Keratinocyte (primary cell): ENCODE data around the gene TTLL8. TPM values are rescaled to one million over a fixed set of nuclear protein-coding genes. Genes with fewer than 3 reads are reported as not detected.

Experiments used
- DNase-seq: peaks from one replicate; pipeline ENCODE4 v3.0.0-alpha.2; 2011; ENCODE audit warnings: low read depth, missing footprints, low spot score
- FAIRE-seq: peaks from 2 replicates; lab custom pipeline; 2011; peaks lifted over from hg19 to GRCh38; lab: Jason Lieb, UNC
- H2AFZ ChIP-seq: 2 replicates; pipeline ENCODE4 v1.6.0; 2012; ENCODE audit warnings: low read length, control low read depth, inconsistent platforms; ENCODE audit not compliant: control insufficient read depth
- H3K27ac ChIP-seq: 2 replicates; pipeline ENCODE4 v1.5.1; 2011; ENCODE audit warnings: low read length; ENCODE audit not compliant: control insufficient read depth, insufficient read depth
- H3K27me3 ChIP-seq: 3 replicates; pipeline ENCODE4 v1.6.0; 2011; ENCODE audit warnings: low read length; ENCODE audit not compliant: control insufficient read depth, insufficient read depth; ENCODE audit errors: extremely low read depth
- H3K36me3 ChIP-seq, 2 experiments: 2 replicates in 1 of 2; 3 replicates in 1 of 2; pipeline ENCODE4 v1.5.1; 2011; ENCODE audit warnings: low read length in 2 of 2, mild to moderate bottlenecking in 1 of 2; ENCODE audit not compliant: control insufficient read depth in 2 of 2, insufficient read depth in 2 of 2; ENCODE audit errors: extremely low read depth in 1 of 2
- H3K4me1 ChIP-seq: 3 replicates; pipeline ENCODE4 v1.5.1; 2011; ENCODE audit warnings: low read length; ENCODE audit not compliant: control insufficient read depth, insufficient read depth; ENCODE audit errors: extremely low read depth
- H3K4me2 ChIP-seq: 3 replicates; pipeline ENCODE4 v1.6.0; 2011; ENCODE audit warnings: low read depth, low read length; ENCODE audit not compliant: control insufficient read depth, insufficient read depth; ENCODE audit errors: extremely low read depth
- H3K4me3 ChIP-seq, 3 experiments: fragments of 200-600 bp in 1 of 3; sonication (generic) in 1 of 3; 2 replicates in 2 of 3; 3 replicates in 1 of 3; pipeline ENCODE4 v1.5.1; 2011 to 2016; ENCODE audit warnings: low read length in 3 of 3, mild to moderate bottlenecking in 3 of 3, control low read depth in 2 of 3, inconsistent platforms in 1 of 3, low read depth in 1 of 3, mixed read lengths in 1 of 3, mixed run types in 1 of 3, moderate library complexity in 1 of 3; ENCODE audit not compliant: control insufficient read depth in 2 of 3, insufficient read depth in 2 of 3; ENCODE audit errors: extremely low read depth in 1 of 3
- H3K79me2 ChIP-seq: 2 replicates; pipeline ENCODE4 v1.6.0; 2012; ENCODE audit warnings: low read length; ENCODE audit not compliant: control insufficient read depth, insufficient read depth
- H3K9ac ChIP-seq: 3 replicates; pipeline ENCODE4 v1.6.0; 2011; ENCODE audit warnings: low read length; ENCODE audit not compliant: control insufficient read depth, insufficient read depth; ENCODE audit errors: extremely low read depth
- H3K9me1 ChIP-seq: 3 replicates; pipeline ENCODE4 v1.6.0; 2011; ENCODE audit warnings: low read length; ENCODE audit not compliant: control insufficient read depth, insufficient read depth; ENCODE audit errors: extremely low read depth
- H3K9me3 ChIP-seq: 2 replicates; pipeline ENCODE4 v1.5.1; 2012; ENCODE audit warnings: low read depth, low read length; ENCODE audit not compliant: control insufficient read depth
- H4K20me1 ChIP-seq: 3 replicates; pipeline ENCODE4 v1.6.0; 2011; ENCODE audit warnings: low read length; ENCODE audit not compliant: control insufficient read depth, insufficient read depth; ENCODE audit errors: extremely low read depth
- EZH2 ChIP-seq: IDR thresholded peaks from one replicate; pipeline ENCODE4 v1.6.1; 2012; ENCODE audit warnings: inconsistent platforms, mild to moderate bottlenecking, low read length, moderate library complexity
- dilution Hi-C: fragments of 300-500 bp; cut with MboI; formaldehyde crosslinking; loops from one replicate; pipeline ENCODE4 v1.7.0; 2020; ENCODE audit warnings: low sequenced_read_pairs; ENCODE audit not compliant: extremely low pct_ligation_motif_present
- polyA plus RNA-seq, 5 experiments: library from polyadenylated mRNA; depleted of rRNA in 3 of 5; stranded (reverse) in 3 of 5; stranded (forward) in 1 of 5; unstranded in 1 of 5; fragments of >200 nt; gene quantifications; 1 replicate in 1 of 5; 2 replicates in 3 of 5; 3 replicates in 1 of 5; pipeline versions ENCODE4 v1.2.1 to v1.2.3, GENCODE V29; 2011 to 2012; ENCODE audit warnings: missing spikeins in 2 of 5, low read depth in 1 of 5, low replicate concordance in 1 of 5
- TF ChIP-seq, protein P1 (sequence below), 3 experiments: IDR thresholded peaks in 1 of 3; conservative IDR thresholded peaks in 1 of 3; optimal IDR thresholded peaks in 1 of 3; 2 replicates in 2 of 3; 3 replicates in 1 of 3; pipeline versions ENCODE3 to v1.5.1; 2011; ENCODE audit warnings: low read length in 3 of 3, mild to moderate bottlenecking in 3 of 3, moderate library complexity in 2 of 3, control low read depth in 1 of 3, inconsistent platforms in 1 of 3; ENCODE audit not compliant: insufficient read depth in 2 of 3; ENCODE audit errors: extremely low read depth in 1 of 3

Gene TTLL8
- polyA plus RNA-seq, 1 donor (not counting 4 experiments of a cell fraction or from before 2014, with no cell fraction given) = not detected

DNA sequence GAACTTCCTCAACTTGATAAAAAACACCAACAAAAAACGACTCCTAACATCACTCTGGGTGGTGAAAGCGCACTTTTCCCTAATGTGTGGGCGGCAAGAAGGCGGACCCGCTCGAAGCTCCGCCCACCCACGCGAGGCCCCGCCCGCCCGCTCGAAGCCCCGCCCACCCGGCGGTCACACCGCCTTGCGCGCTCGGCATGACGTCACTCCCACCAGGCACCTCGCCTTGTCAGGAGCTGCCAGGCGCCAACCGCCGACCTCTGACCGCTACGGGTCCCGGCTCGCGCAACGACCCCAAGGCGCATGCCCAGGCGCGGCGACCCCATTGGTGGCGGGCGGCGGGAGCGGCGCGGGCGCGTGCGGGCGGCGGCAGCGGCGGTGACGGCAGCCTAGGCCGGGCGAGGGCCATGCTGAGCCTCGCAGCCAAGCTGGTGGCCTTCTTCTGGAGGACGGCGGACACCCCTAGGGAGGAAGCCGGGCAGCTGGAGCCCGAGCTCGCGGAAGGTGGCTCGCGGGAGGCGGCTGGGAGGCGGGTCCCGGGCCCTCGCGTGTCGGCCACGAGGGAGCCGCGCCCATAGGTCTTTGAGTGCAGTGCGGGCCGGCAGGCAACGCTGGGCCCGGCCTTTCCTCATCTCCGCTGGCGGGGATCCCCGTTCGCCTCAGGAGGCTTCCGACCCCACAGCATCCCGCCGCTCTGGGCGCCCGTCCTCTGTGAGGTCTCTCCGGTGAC, 31.7 kb upstream of the TTLL8 start, which contains the start of gene MOV10L1:
Gene MOV10L1, plus strand, starts transcription at position 325 of the 730 bp plus-strand sequence. Its CDS starts 83 bp downstream, at position 408.
- H3K27me3 ChIP-seq = no peaks in the 10 kb centered on the region
- H3K9me3 ChIP-seq = peaks cover 2% of the 10 kb centered on the region
- no peak within 1 kb of the TSS for H3K27ac ChIP-seq
- FAIRE-seq (no peak), DNase-seq (no peak)
- no peak within 1 kb of the TSS for H3K9ac ChIP-seq
- no peak within 1 kb of the TSS for H3K4me3 ChIP-seq
- no peaks in the 10 kb centered on the region for H3K4me1 ChIP-seq
- H2AFZ ChIP-seq = no peak within 1 kb of the TSS
- TF ChIP-seq, protein P1, sequence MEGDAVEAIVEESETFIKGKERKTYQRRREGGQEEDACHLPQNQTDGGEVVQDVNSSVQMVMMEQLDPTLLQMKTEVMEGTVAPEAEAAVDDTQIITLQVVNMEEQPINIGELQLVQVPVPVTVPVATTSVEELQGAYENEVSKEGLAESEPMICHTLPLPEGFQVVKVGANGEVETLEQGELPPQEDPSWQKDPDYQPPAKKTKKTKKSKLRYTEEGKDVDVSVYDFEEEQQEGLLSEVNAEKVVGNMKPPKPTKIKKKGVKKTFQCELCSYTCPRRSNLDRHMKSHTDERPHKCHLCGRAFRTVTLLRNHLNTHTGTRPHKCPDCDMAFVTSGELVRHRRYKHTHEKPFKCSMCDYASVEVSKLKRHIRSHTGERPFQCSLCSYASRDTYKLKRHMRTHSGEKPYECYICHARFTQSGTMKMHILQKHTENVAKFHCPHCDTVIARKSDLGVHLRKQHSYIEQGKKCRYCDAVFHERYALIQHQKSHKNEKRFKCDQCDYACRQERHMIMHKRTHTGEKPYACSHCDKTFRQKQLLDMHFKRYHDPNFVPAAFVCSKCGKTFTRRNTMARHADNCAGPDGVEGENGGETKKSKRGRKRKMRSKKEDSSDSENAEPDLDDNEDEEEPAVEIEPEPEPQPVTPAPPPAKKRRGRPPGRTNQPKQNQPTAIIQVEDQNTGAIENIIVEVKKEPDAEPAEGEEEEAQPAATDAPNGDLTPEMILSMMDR (optimal IDR thresholded peaks at IDR 0.05 in 1 of 3, IDR thresholded peaks at IDR 0.05 in 1 of 3, conservative IDR thresholded peaks at IDR 0.05 in 1 of 3; ENCODE audit: extremely low read depth in 1 of 3, insufficient read depth in 2 of 3, low read length in 3 of 3) = no peak
- no peak for TF ChIP-seq EZH2
- H4K20me1 ChIP-seq = no peaks in the 10 kb centered on the region
- H3K36me3 ChIP-seq = no peaks in the 10 kb centered on the region
- H3K9me1 ChIP-seq = no peaks in the 10 kb centered on the region
- H3K79me2 ChIP-seq = no peaks in the 10 kb centered on the region
- no peak within 1 kb of the TSS for H3K4me2 ChIP-seq
- dilution Hi-C loops = no loop called here

DNA sequence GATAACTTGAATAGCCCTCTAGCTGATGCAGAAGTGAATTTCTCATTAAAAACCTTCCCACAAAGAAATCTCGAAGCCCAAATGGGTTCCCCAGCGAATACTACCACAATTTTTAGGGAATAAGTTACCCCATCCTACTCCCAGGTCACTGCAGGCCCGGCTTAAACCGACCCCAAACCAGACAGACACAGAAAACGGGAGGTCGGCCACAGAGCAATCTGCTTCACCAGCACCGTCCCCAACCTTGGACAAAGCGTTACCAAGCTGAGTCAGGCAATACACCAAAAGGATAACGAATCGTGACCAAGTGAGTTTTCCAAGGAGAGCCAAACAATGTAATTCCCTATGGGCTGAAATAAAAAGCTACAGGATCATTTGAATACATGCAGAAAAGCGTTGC, 31.1 kb upstream of the TTLL8 start:
- H3K79me2 ChIP-seq = no peaks in the 10 kb centered on the region
- no peak for TF ChIP-seq EZH2
- TF ChIP-seq, protein P1 (optimal IDR thresholded peaks at IDR 0.05 in 1 of 3, IDR thresholded peaks at IDR 0.05 in 1 of 3, conservative IDR thresholded peaks at IDR 0.05 in 1 of 3; ENCODE audit: extremely low read depth in 1 of 3, insufficient read depth in 2 of 3, low read length in 3 of 3) = no peak
- dilution Hi-C loops = no loop called here
- DNase-seq (no peak), FAIRE-seq (no peak)
- peaks cover 2% of the 10 kb centered on the region for H3K9me3 ChIP-seq
- no peak overlapping the region for H3K4me2 ChIP-seq
- H3K9me1 ChIP-seq = no peaks in the 10 kb centered on the region
- H3K36me3 ChIP-seq = no peaks in the 10 kb centered on the region
- no peak overlapping the region for H3K4me3 ChIP-seq
- no peaks in the 10 kb centered on the region for H3K4me1 ChIP-seq
- peaks cover 3% of the 10 kb centered on the region for H3K27me3 ChIP-seq
- no peaks in the 10 kb centered on the region for H4K20me1 ChIP-seq
- no peak overlapping the region for H3K27ac ChIP-seq
- no peak overlapping the region for H2AFZ ChIP-seq
- no peak overlapping the region for H3K9ac ChIP-seq
